MCF 10A (cell line): Measurements from ENCODE around the gene PAMR1. TPM values are rescaled to one million over a fixed set of nuclear protein-coding genes. Genes with fewer than 3 reads are reported as not detected.
"Not testable (repeated sequence)": the region's sequence is repeated elsewhere in the genome, so short reads cannot be mapped to it uniquely, and the experiment has no call there.

Experiments used
- BruUV-seq: library from RNA; stranded (reverse); fragments of 400-500 nt; replicated peaks from 2 replicates; lab custom pipeline; 2021; lab: Mats Ljungman, UMichigan
- CTCF ChIA-PET: fragments of 300-600 bp; sonication (Branson Sonifier 250); formaldehyde crosslinking; extraction: SDS; loops from one replicate; lab custom pipeline; 2021; ENCODE audit warnings: antibody characterized with exemption, inconsistent platforms; lab: Yijun Ruan, JAX
- POLR2A ChIA-PET: fragments of 300-600, 350-650 bp; sonication (Branson Sonifier 250); formaldehyde crosslinking; extraction: SDS; loops from one replicate; lab custom pipeline; 2020; ENCODE audit warnings: antibody characterized with exemption, inconsistent platforms; lab: Yijun Ruan, JAX
- DNase-seq: peaks from one replicate; pipeline ENCODE4 v3.0.0-alpha.2; 2018; ENCODE audit not compliant: unreplicated experiment
- H3K27ac Mint-ChIP-seq: one replicate; pipeline ENCODE4 v1.8.0; 2022; ENCODE audit warnings: mild to moderate bottlenecking, low read depth, mixed read lengths; ENCODE audit not compliant: unreplicated experiment
- H3K27me3 Mint-ChIP-seq: one replicate; pipeline ENCODE4 v1.8.0; 2022; ENCODE audit warnings: mixed read lengths; ENCODE audit not compliant: insufficient read depth, unreplicated experiment
- H3K36me3 Mint-ChIP-seq: one replicate; pipeline ENCODE4 v1.8.0; 2022; ENCODE audit warnings: mild to moderate bottlenecking, moderate library complexity, mixed read lengths; ENCODE audit not compliant: insufficient read depth, unreplicated experiment
- H3K4me1 Mint-ChIP-seq: one replicate; pipeline ENCODE4 v1.8.0; 2022; ENCODE audit warnings: mixed read lengths; ENCODE audit not compliant: insufficient read depth, unreplicated experiment
- H3K4me3 Mint-ChIP-seq: one replicate; pipeline ENCODE4 v1.8.0; 2022; ENCODE audit warnings: mild to moderate bottlenecking, moderate library complexity, mixed read lengths; ENCODE audit not compliant: unreplicated experiment
- H3K9me3 Mint-ChIP-seq: one replicate; pipeline ENCODE4 v1.8.0; 2022; ENCODE audit warnings: mixed read lengths; ENCODE audit not compliant: unreplicated experiment
- CTCF ChIP-seq: fragments of 200-600 bp; IDR thresholded peaks from one replicate; pipeline ENCODE4 v1.8.0; 2022; ENCODE audit warnings: antibody characterized with exemption, mild to moderate bottlenecking; ENCODE audit not compliant: unreplicated experiment
- intact Hi-C: fragments of 100-400 bp; cut with micrococcal nuclease; formaldehyde crosslinking; loops from 2 replicates; pipeline ENCODE4 v1.14.1; 2022
- total RNA-seq: library from RNA; stranded (reverse); gene quantifications from 2 replicates; pipeline ENCODE4 v1.2.3, GENCODE V29; 2022

The PAMR1 gene
- total RNA-seq, 1 experiment from 2014 or later = 0.51 TPM

GRCh38 chr11:35549787-35550186 is 24.4 kb upstream of the PAMR1 start:
- DNase-seq = peak; percentile 64
- intact Hi-C loops = no loop called here
- no peak for TF ChIP-seq CTCF
- CTCF ChIA-PET = no interaction called here
- BruUV-seq = no TSS peak
- POLR2A ChIA-PET = interaction anchor here (0.6 to 1.3 kb wide), 6 partner anchors 9 to 1509 kb away, joined by 3 to 4 read pairs (median 3); no protein-coding TSS in a partner anchor
- Mint-ChIP-seq H3K36me3 (no peaks in the 10 kb centered on the region), H3K4me1 (peaks cover 19% of the 10 kb centered on the region), H3K4me3 (no peak overlapping the region), H3K27ac (no peak overlapping the region), H3K9me3 (no peaks in the 10 kb centered on the region), H3K27me3 (no peaks in the 10 kb centered on the region)

GRCh38 chr11:35548925-35549561 is 23.6 kb upstream of the PAMR1 start:
- Mint-ChIP-seq H3K4me1 (peaks cover 19% of the 10 kb centered on the region), H3K27ac (no peak overlapping the region), H3K36me3 (no peaks in the 10 kb centered on the region), H3K27me3 (no peaks in the 10 kb centered on the region), H3K4me3 (no peak overlapping the region), H3K9me3 (no peaks in the 10 kb centered on the region)
- ChIA-PET POLR2A (interaction anchor here (0.6 kb wide), 1 partner anchor 337 kb away, joined by 3 read pairs; no protein-coding TSS in a partner anchor), CTCF (interaction anchor here (0.7 kb wide), 1 partner anchor 714 kb away, joined by 3 read pairs; no protein-coding TSS in a partner anchor)
- no peak for DNase-seq
- no peak for TF ChIP-seq CTCF
- BruUV-seq = no TSS peak
- intact Hi-C loops = no loop called here

- H3K27ac Mint-ChIP-seq, H3K36me3 Mint-ChIP-seq, H3K27me3 Mint-ChIP-seq, DNase-seq, BruUV-seq, H3K4me3 Mint-ChIP-seq, POLR2A ChIA-PET, H3K9me3 Mint-ChIP-seq, intact Hi-C loops: not testable (repeated sequence)
- peaks cover 19% of the 10 kb centered on the region for H3K4me1 Mint-ChIP-seq
- CTCF ChIA-PET = interaction anchor here (0.6 kb wide), 1 partner anchor 1322 kb away, joined by 3 read pairs; no protein-coding TSS in a partner anchor
These were observed 22.6 kb upstream of the PAMR1 start for GRCh38 chr11:35547995-35548394.

DNA sequence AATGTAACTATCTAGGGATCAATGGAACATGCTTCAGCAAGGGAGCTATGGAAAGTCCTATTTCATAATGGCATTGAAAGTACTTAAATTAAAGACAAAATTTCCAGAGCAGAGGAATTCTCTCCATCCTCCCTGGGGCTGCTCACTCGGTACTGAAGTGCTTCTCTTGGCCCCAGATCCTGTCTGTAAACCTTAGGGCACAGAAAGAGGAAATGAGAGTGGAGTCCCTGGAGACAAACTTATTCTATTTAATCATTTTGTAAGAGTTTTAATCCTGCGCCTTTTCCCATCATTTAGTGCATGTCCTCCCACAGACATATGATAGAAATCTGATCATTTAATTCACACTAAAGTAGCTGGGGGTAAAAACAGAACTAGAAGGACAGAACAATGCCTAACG is 20.9 kb upstream of the PAMR1 start:
- no peaks in the 10 kb centered on the region for H3K36me3 Mint-ChIP-seq
- intact Hi-C loops = no loop called here

More for the DNA sequence above, 20.9 kb upstream of the PAMR1 start:
- DNase-seq = no peak
- Mint-ChIP-seq H3K4me1 (peaks cover 19% of the 10 kb centered on the region), H3K27me3 (no peaks in the 10 kb centered on the region), H3K4me3 (no peak overlapping the region), H3K27ac (no peak overlapping the region), H3K9me3 (no peaks in the 10 kb centered on the region)
- no peak for TF ChIP-seq CTCF
- CTCF ChIA-PET = interaction anchor here (0.6 to 1.0 kb wide), 2 partner anchors 11 to 75 kb away, joined by 3 read pairs; no protein-coding TSS in a partner anchor
- POLR2A ChIA-PET = interaction anchor here (0.6 kb wide), 2 partner anchors 91 to 529 kb away, joined by 3 to 4 read pairs; no protein-coding TSS in a partner anchor
- no TSS peak for BruUV-seq
